ENCODE measurements around the gene VANGL1. TPM values are rescaled to one million over a fixed set of nuclear protein-coding genes. Genes with fewer than 3 reads are reported as not detected.

The VANGL1 gene
- total and polyA plus RNA-seq, 2 of the 13 experiments (the other 11 are each of a cell fraction or from before 2014, with no cell fraction given) = 5.3 to 9.4 TPM

- TF ChIP-seq, protein P1, sequence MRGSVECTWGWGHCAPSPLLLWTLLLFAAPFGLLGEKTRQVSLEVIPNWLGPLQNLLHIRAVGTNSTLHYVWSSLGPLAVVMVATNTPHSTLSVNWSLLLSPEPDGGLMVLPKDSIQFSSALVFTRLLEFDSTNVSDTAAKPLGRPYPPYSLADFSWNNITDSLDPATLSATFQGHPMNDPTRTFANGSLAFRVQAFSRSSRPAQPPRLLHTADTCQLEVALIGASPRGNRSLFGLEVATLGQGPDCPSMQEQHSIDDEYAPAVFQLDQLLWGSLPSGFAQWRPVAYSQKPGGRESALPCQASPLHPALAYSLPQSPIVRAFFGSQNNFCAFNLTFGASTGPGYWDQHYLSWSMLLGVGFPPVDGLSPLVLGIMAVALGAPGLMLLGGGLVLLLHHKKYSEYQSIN (CRISPR knock-in tag; IDR thresholded peaks at IDR 0.05; ENCODE audit: borderline replicate concordance) = no peak
- TF ChIP-seq NRL (CRISPR knock-in tag; IDR thresholded peaks at IDR 0.05; ENCODE audit: borderline replicate concordance) (no peak), RFX5 (IDR thresholded peaks at IDR 0.05; ENCODE audit: low read depth, low read length) (no peak), ZNF850 (CRISPR knock-in tag; conservative IDR thresholded peaks at IDR 0.05) (no peak), ZNF788 (CRISPR knock-in tag; IDR thresholded peaks at IDR 0.05; ENCODE audit: borderline replicate concordance) (no peak; the same call in 1 of the 2 replicates), ZNF329 (CRISPR knock-in tag; IDR thresholded peaks at IDR 0.05; ENCODE audit: low read depth) (no peak), IRF2 (CRISPR knock-in tag; IDR thresholded peaks at IDR 0.05) (no peak), NFATC3 (CRISPR knock-in tag; IDR thresholded peaks at IDR 0.05) (no peak), KDM5A (IDR thresholded peaks at IDR 0.05; ENCODE audit: borderline replicate concordance, low read length) (no peak), MLX (CRISPR knock-in tag; IDR thresholded peaks at IDR 0.05) (no peak), ATF6 (CRISPR knock-in tag; conservative IDR thresholded peaks at IDR 0.05) (no peak), MLLT10 (CRISPR knock-in tag; IDR thresholded peaks at IDR 0.05) (no peak), FOXJ3 (CRISPR knock-in tag; IDR thresholded peaks at IDR 0.05; ENCODE audit: borderline replicate concordance) (no peak), PHB2 (IDR thresholded peaks at IDR 0.05; ENCODE audit: partially characterized antibody) (no peak), FOXP1 (IDR thresholded peaks at IDR 0.05) (no peak), FOXP1 (CRISPR knock-in tag; IDR thresholded peaks at IDR 0.05) (no peak), ZNF562 (CRISPR knock-in tag; IDR thresholded peaks at IDR 0.05; ENCODE audit: borderline replicate concordance) (no peak), ZNF343 (CRISPR knock-in tag; IDR thresholded peaks at IDR 0.05) (no peak), ZNF839 (CRISPR knock-in tag; IDR thresholded peaks at IDR 0.05; ENCODE audit: borderline replicate concordance) (no peak), HNRNPUL1 (IDR thresholded peaks at IDR 0.05; ENCODE audit: low read depth, low read length) (no peak), SIX4 (CRISPR knock-in tag; IDR thresholded peaks at IDR 0.05) (no peak), NR3C1 (CRISPR knock-in tag; IDR thresholded peaks at IDR 0.05) (no peak)
- TF ChIP-seq, protein P2, sequence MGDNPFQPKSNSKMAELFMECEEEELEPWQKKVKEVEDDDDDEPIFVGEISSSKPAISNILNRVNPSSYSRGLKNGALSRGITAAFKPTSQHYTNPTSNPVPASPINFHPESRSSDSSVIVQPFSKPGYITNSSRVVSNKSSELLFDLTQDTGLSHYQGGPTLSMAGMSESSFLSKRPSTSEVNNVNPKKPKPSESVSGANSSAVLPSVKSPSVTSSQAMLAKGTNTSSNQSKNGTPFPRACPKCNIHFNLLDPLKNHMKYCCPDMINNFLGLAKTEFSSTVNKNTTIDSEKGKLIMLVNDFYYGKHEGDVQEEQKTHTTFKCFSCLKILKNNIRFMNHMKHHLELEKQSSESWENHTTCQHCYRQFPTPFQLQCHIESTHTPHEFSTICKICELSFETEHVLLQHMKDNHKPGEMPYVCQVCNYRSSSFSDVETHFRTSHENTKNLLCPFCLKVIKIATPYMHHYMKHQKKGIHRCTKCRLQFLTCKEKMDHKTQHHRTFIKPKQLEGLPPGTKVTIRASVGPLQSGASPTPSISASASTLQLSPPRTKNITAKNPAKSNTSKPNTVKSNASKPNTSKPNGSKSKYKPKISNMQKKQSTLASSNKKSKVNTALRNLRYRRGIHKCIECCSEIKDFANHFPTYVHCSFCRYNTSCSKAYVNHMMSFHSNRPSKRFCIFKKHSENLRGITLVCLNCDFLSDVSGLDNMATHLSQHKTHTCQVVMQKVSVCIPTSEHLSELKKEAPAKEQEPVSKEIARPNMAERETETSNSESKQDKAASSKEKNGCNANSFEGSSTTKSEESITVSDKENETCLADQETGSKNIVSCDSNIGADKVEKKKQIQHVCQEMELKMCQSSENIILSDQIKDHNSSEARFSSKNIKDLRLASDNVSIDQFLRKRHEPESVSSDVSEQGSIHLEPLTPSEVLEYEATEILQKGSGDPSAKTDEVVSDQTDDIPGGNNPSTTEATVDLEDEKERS (CRISPR knock-in tag; IDR thresholded peaks at IDR 0.05) = no peak
Measured at GRCh38 chr1:115642168-115643072, 650 bp downstream of the VANGL1 start (continued).
